ENCODE data around the gene ERFL.
A peak's percentile ranks its signal among the peaks of the same experiment; 100 is the strongest.

Gene ERFL

GRCh38 chr19:41936961-41937360 is 8.7 kb upstream of the ERFL start:
- H3K27ac Mint-ChIP-seq = peak overlapping the region; percentile 37

GRCh38 chr19:41936416-41936850 is 8.2 kb upstream of the ERFL start:
- H3K27ac Mint-ChIP-seq = peak overlapping the region; percentile 37
- no peak for ATAC-seq (replicated peaks)

More at GRCh38 chr19:41936961-41937360, 8.7 kb upstream of the ERFL start:
- no peak for ATAC-seq (replicated peaks)
- DNase-seq = no peak
- Mint-ChIP-seq H3K4me1 (peaks cover 53 to 75% of the 10 kb centered on the region in 2 donors), H3K27me3 (peaks cover 5 to 7% of the 10 kb centered on the region in 2 donors), H3K36me3 (peaks cover 2 to 11% of the 10 kb centered on the region in 2 donors), H3K9me3 (no peaks in the 10 kb centered on the region), H3K4me3 (peak overlapping the region in 1 of 2 donors; percentile 5)

GRCh38 chr19:41935760-41936415 is 7.6 kb upstream of the ERFL start:
- Mint-ChIP-seq H3K36me3 (peaks cover 2 to 4% of the 10 kb centered on the region in 2 donors), H3K4me3 (no peak overlapping the region), H3K4me1 (peaks cover 49 to 74% of the 10 kb centered on the region in 2 donors), H3K9me3 (no peaks in the 10 kb centered on the region), H3K27ac (no peak overlapping the region), H3K27me3 (peaks cover 5 to 7% of the 10 kb centered on the region in 2 donors)
- ATAC-seq (replicated peaks) (no peak), DNase-seq (no peak)

More at GRCh38 chr19:41936416-41936850, 8.2 kb upstream of the ERFL start:
- Mint-ChIP-seq H3K36me3 (peaks cover 2 to 7% of the 10 kb centered on the region in 2 donors), H3K27me3 (peaks cover 5 to 7% of the 10 kb centered on the region in 2 donors), H3K4me3 (no peak overlapping the region), H3K9me3 (no peaks in the 10 kb centered on the region), H3K4me1 (peaks cover 48 to 73% of the 10 kb centered on the region in 2 donors)
- DNase-seq = no peak

GRCh38 chr19:41934849-41935374 is 6.7 kb upstream of the ERFL start:
- Mint-ChIP-seq H3K9me3 (no peaks in the 10 kb centered on the region), H3K4me1 (peaks cover 54 to 79% of the 10 kb centered on the region in 2 donors), H3K4me3 (peak overlapping the region; percentile 1 to 10), H3K27me3 (peaks cover 5 to 7% of the 10 kb centered on the region in 2 donors), H3K36me3 (peaks cover under 1 to 2% of the 10 kb centered on the region in 2 donors), H3K27ac (peak overlapping the region; percentile 73)
- DNase-seq (peak; percentile 79), ATAC-seq (replicated peaks) (peak; percentile 80 to 82)

- Mint-ChIP-seq H3K4me3 (peak overlapping the region; percentile 5 to 23), H3K27ac (peak overlapping the region; percentile 73), H3K4me1 (peaks cover 57 to 86% of the 10 kb centered on the region in 2 donors), H3K27me3 (peaks cover 5 to 7% of the 10 kb centered on the region in 2 donors), H3K9me3 (no peaks in the 10 kb centered on the region), H3K36me3 (no peaks in the 10 kb centered on the region)
- peak; percentile 29 for ATAC-seq (replicated peaks)
- DNase-seq = no peak
These were observed 5.6 kb upstream of the ERFL start for GRCh38 chr19:41933693-41934426.

- Mint-ChIP-seq H3K9me3 (no peaks in the 10 kb centered on the region), H3K27me3 (peaks cover 5 to 7% of the 10 kb centered on the region in 2 donors), H3K27ac (peak overlapping the region; percentile 72), H3K4me3 (peak overlapping the region in 1 of 2 donors; percentile 5), H3K36me3 (no peaks in the 10 kb centered on the region), H3K4me1 (peaks cover 58 to 82% of the 10 kb centered on the region in 2 donors)
- ATAC-seq (replicated peaks) (no peak), DNase-seq (no peak)
These were observed 4.6 kb upstream of the ERFL start for GRCh38 chr19:41932720-41933332.

GRCh38 chr19:41932259-41932719 is 4.0 kb upstream of the ERFL start:
- H3K27ac Mint-ChIP-seq = peak overlapping the region; percentile 72
- H3K27me3 Mint-ChIP-seq = peaks cover 5 to 7% of the 10 kb centered on the region in 2 donors
- ATAC-seq (replicated peaks) (no peak), DNase-seq (no peak)
- no peaks in the 10 kb centered on the region for H3K36me3 Mint-ChIP-seq
- no peaks in the 10 kb centered on the region for H3K9me3 Mint-ChIP-seq
- peak overlapping the region in 1 of 2 donors; percentile 5 for H3K4me3 Mint-ChIP-seq
- peaks cover 55 to 77% of the 10 kb centered on the region in 2 donors for H3K4me1 Mint-ChIP-seq

GRCh38 chr19:41930926-41931592 is 2.8 kb upstream of the ERFL start:
- peaks cover 48 to 66% of the 10 kb centered on the region in 2 donors for H3K4me1 Mint-ChIP-seq
- no peak overlapping the region for H3K4me3 Mint-ChIP-seq
- no peak overlapping the region for H3K27ac Mint-ChIP-seq
- H3K9me3 Mint-ChIP-seq = no peaks in the 10 kb centered on the region
- H3K27me3 Mint-ChIP-seq = peaks cover 5 to 7% of the 10 kb centered on the region in 2 donors
- DNase-seq (no peak), ATAC-seq (replicated peaks) (no peak)
- H3K36me3 Mint-ChIP-seq = no peaks in the 10 kb centered on the region

GRCh38 chr19:41930322-41930722 is 2.1 kb upstream of the ERFL start:
- Mint-ChIP-seq H3K4me1 (peaks cover 45 to 61% of the 10 kb centered on the region in 2 donors), H3K9me3 (no peaks in the 10 kb centered on the region), H3K4me3 (peak overlapping the region in 1 of 2 donors; percentile 26), H3K27ac (no peak overlapping the region), H3K36me3 (no peaks in the 10 kb centered on the region), H3K27me3 (peaks cover 2 to 6% of the 10 kb centered on the region in 2 donors)
- DNase-seq (no peak), ATAC-seq (replicated peaks) (peak in 1 of 2 donors; percentile 12)

- Mint-ChIP-seq H3K4me3 (peak overlapping the region in 1 of 2 donors; percentile 87), H3K27ac (no peak overlapping the region), H3K27me3 (no peaks in the 10 kb centered on the region), H3K4me1 (peaks cover 38 to 54% of the 10 kb centered on the region in 2 donors), H3K36me3 (no peaks in the 10 kb centered on the region), H3K9me3 (no peaks in the 10 kb centered on the region)
- DNase-seq = no peak
- no peak for ATAC-seq (replicated peaks)
These were observed 1.4 kb upstream of the ERFL start for GRCh38 chr19:41929536-41930071.

- H3K27me3 Mint-ChIP-seq = no peaks in the 10 kb centered on the region
- H3K36me3 Mint-ChIP-seq = no peaks in the 10 kb centered on the region
- ATAC-seq (replicated peaks) (peak; percentile 72 to 75), DNase-seq (no peak)
- peak overlapping the region in 1 of 2 donors; percentile 87 for H3K4me3 Mint-ChIP-seq
- peak overlapping the region; percentile 72 for H3K27ac Mint-ChIP-seq
- peaks cover 33 to 48% of the 10 kb centered on the region in 2 donors for H3K4me1 Mint-ChIP-seq
- no peaks in the 10 kb centered on the region for H3K9me3 Mint-ChIP-seq
These were observed 696 bp upstream of the ERFL start for GRCh38 chr19:41928754-41929535.

GRCh38 chr19:41927497-41928192 is 604 bp downstream of the ERFL start:
- ATAC-seq (replicated peaks) = peak in 1 of 2 donors; percentile 12
- Mint-ChIP-seq H3K36me3 (no peaks in the 10 kb centered on the region), H3K9me3 (no peaks in the 10 kb centered on the region), H3K4me3 (peak overlapping the region in 1 of 2 donors; percentile 88), H3K4me1 (peaks cover 29 to 44% of the 10 kb centered on the region in 2 donors), H3K27ac (no peak overlapping the region), H3K27me3 (peaks cover 5 to 6% of the 10 kb centered on the region in 2 donors)
- no peak for DNase-seq

All from stimulated activated naive B cell treated with anti-CD40 and anti-IgM and Interleukin-4, amounts not matched to agents 10 μg/mL and 1 μg/mL and 100 μg/mL, for 72 hours (primary cell).